Panc1 (cell line): ENCODE measurements around the gene PPP1CC. TPM values are rescaled to one million over a fixed set of nuclear protein-coding genes. Genes with fewer than 3 reads are reported as not detected.

Source experiments
- ATAC-seq: fragments of 200-7000 bp; cut with Tn5 transposase; 2 replicates; pipeline ENCODE4 v1.9.1; 2020; ENCODE audit warnings: mild to moderate bottlenecking, moderate library complexity
- BruUV-seq: library from RNA; stranded (reverse); fragments of 400-500 nt; replicated peaks from 2 replicates; lab custom pipeline; 2021; lab: Mats Ljungman, UMichigan
- CTCF ChIA-PET: fragments of 300-600 bp; sonication (Branson Sonifier 250); formaldehyde crosslinking; loops from one replicate; lab custom pipeline; 2022; ENCODE audit warnings: antibody characterized with exemption; lab: Charles Lee
- POLR2A ChIA-PET: fragments of 300-600 bp; sonication (Branson Sonifier 250); formaldehyde crosslinking; loops from one replicate; lab custom pipeline; 2022; ENCODE audit warnings: antibody characterized with exemption; lab: Charles Lee
- DNase-seq: peaks from one replicate; pipeline ENCODE4 v3.0.0-alpha.2; 2010; ENCODE audit warnings: low read depth, low spot score
- H3K27ac ChIP-seq: 2 replicates; pipeline ENCODE4 v1.5.1; 2011; ENCODE audit warnings: mild to moderate bottlenecking, low read length, inconsistent platforms
- H3K27me3 ChIP-seq: fragments of 200-500 bp; sonication (Bioruptor generic); 2 replicates; pipeline ENCODE4 v1.6.0; 2014; ENCODE audit warnings: low read length, inconsistent platforms; ENCODE audit not compliant: control insufficient read depth, insufficient read depth
- H3K36me3 ChIP-seq: fragments of 200-500 bp; sonication (Bioruptor generic); 2 replicates; pipeline ENCODE4 v1.5.1; 2014; ENCODE audit warnings: inconsistent platforms, mild to moderate bottlenecking, low read length, moderate library complexity; ENCODE audit not compliant: control insufficient read depth, insufficient read depth
- H3K4me1 ChIP-seq: 2 replicates; pipeline ENCODE4 v1.5.1; 2011; ENCODE audit warnings: inconsistent platforms, mild to moderate bottlenecking, low read length, moderate library complexity; ENCODE audit not compliant: control insufficient read depth, insufficient read depth
- H3K4me3 ChIP-seq, 2 experiments: 2 replicates each; pipeline ENCODE4 v1.5.1; 2011 to 2012; ENCODE audit warnings: low read depth in 2 of 2, low read length in 2 of 2, mild to moderate bottlenecking in 2 of 2, inconsistent platforms in 1 of 2, moderate library complexity in 1 of 2
- H3K9me3 ChIP-seq: fragments of 200-500 bp; sonication (Bioruptor generic); 2 replicates; pipeline ENCODE4 v1.5.1; 2014; ENCODE audit warnings: low read depth, mild to moderate bottlenecking, inconsistent platforms, low read length, moderate library complexity; ENCODE audit not compliant: control insufficient read depth, insufficient read depth
- CTCF ChIP-seq: fragments of 450-650 bp; IDR thresholded peaks from 2 replicates; pipeline ENCODE4 v1.5.1; 2017; ENCODE audit warnings: mild to moderate bottlenecking
- POLR2AphosphoS5 ChIP-seq: IDR thresholded peaks from 2 replicates; pipeline ENCODE4 v1.6.1; 2012; ENCODE audit warnings: mild to moderate bottlenecking, low read depth, low read length, moderate library complexity
- REST ChIP-seq, 2 experiments: IDR thresholded peaks; 2 replicates each; pipeline ENCODE4 v1.6.1; 2011 to 2012; ENCODE audit warnings: low read depth in 2 of 2, control low read depth in 1 of 2, low read length in 1 of 2, mild to moderate bottlenecking in 1 of 2, moderate library complexity in 1 of 2; ENCODE audit not compliant: insufficient read depth in 1 of 2
- SIN3A ChIP-seq: IDR thresholded peaks from 2 replicates; pipeline ENCODE4 v1.6.1; 2012; ENCODE audit warnings: low read depth, mild to moderate bottlenecking, low read length, moderate library complexity, borderline replicate concordance; ENCODE audit not compliant: insufficient read depth
- TCF7L2 ChIP-seq: IDR thresholded peaks from 2 replicates; pipeline ENCODE4 v1.6.1; 2011; ENCODE audit warnings: mild to moderate bottlenecking, low read depth, low read length, inconsistent platforms
- in situ Hi-C: cut with HindIII; loops from 2 replicates; pipeline ENCODE4 v1.10.0; 2016; ENCODE audit warnings: low sequenced_read_pairs, low pct_unique_long_range_greater_than_20kb
- intact Hi-C: fragments of 100-400 bp; cut with micrococcal nuclease; formaldehyde crosslinking; loops from one replicate; pipeline ENCODE4 v1.10.0; 2022; ENCODE audit not compliant: unreplicated experiment
- total RNA-seq: library from RNA; stranded (reverse); gene quantifications from one replicate; pipeline ENCODE4 v1.2.1, GENCODE V29; 2021; ENCODE audit not compliant: unreplicated experiment

Gene PPP1CC
- total RNA-seq, 1 experiment from 2014 or later, result 219 TPM

- no peak overlapping the region for H3K4me3 ChIP-seq
- no peak for TF ChIP-seq SIN3A
- TF ChIP-seq CTCF, result no peak
- TF ChIP-seq REST (IDR thresholded peaks at IDR 0.05; ENCODE audit: insufficient read depth in 1 of 2, low read depth in 2 of 2, low read length in 1 of 2), result no peak
- no peak for TF ChIP-seq POLR2AphosphoS5
- no peak for TF ChIP-seq TCF7L2
- no peak for DNase-seq
- no peaks in the 10 kb centered on the region for H3K27me3 ChIP-seq
- no peaks in the 10 kb centered on the region for H3K9me3 ChIP-seq
- BruUV-seq, result no TSS peak
- no peak for ATAC-seq
- ChIA-PET POLR2A (interaction anchor here (0.5 kb wide), 1 partner anchor 165 kb away, joined by 3 read pairs; no protein-coding TSS in a partner anchor), CTCF (interaction anchor here (0.6 to 1.2 kb wide), 5 partner anchors 34 to 126 kb away, joined by 3 to 14 read pairs (median 6); no protein-coding TSS in a partner anchor)
- no peak overlapping the region for H3K27ac ChIP-seq
- intact Hi-C loops (loop anchor here (2.0 to 10.0 kb wide), 2 partner anchors 123 to 181 kb away; no protein-coding TSS in a partner anchor), in situ Hi-C loops (no loop called here)
- no peaks in the 10 kb centered on the region for H3K4me1 ChIP-seq
- no peaks in the 10 kb centered on the region for H3K36me3 ChIP-seq
Observed at GRCh38 chr12:110704231-110704630, 38.5 kb downstream of the PPP1CC start.

- no peak for DNase-seq
- H3K36me3 ChIP-seq, result no peaks in the 10 kb centered on the region
- intact Hi-C loops, result loop anchor here (10.0 kb wide), 1 partner anchor 183 kb away; no protein-coding TSS in a partner anchor
- H3K4me1 ChIP-seq, result no peaks in the 10 kb centered on the region
- BruUV-seq, result no TSS peak
- H3K9me3 ChIP-seq, result no peaks in the 10 kb centered on the region
- CTCF ChIA-PET, result no interaction called here
- ATAC-seq, result no peak
- no peaks in the 10 kb centered on the region for H3K27me3 ChIP-seq
- no peak overlapping the region for H3K4me3 ChIP-seq
- no peak overlapping the region for H3K27ac ChIP-seq
- TF ChIP-seq REST (IDR thresholded peaks at IDR 0.05; ENCODE audit: insufficient read depth in 1 of 2, low read depth in 2 of 2, low read length in 1 of 2) (no peak), SIN3A (no peak), POLR2AphosphoS5 (no peak), TCF7L2 (no peak), CTCF (no peak)
- in situ Hi-C loops, result no loop called here
- POLR2A ChIA-PET, result interaction anchor here (0.7 kb wide), 1 partner anchor 16 kb away, joined by 10 read pairs; no protein-coding TSS in a partner anchor
Observed at GRCh38 chr12:110702081-110702480, 40.6 kb downstream of the PPP1CC start.
